ENCODE results near the gene WDR90.

Gene WDR90

DNA sequence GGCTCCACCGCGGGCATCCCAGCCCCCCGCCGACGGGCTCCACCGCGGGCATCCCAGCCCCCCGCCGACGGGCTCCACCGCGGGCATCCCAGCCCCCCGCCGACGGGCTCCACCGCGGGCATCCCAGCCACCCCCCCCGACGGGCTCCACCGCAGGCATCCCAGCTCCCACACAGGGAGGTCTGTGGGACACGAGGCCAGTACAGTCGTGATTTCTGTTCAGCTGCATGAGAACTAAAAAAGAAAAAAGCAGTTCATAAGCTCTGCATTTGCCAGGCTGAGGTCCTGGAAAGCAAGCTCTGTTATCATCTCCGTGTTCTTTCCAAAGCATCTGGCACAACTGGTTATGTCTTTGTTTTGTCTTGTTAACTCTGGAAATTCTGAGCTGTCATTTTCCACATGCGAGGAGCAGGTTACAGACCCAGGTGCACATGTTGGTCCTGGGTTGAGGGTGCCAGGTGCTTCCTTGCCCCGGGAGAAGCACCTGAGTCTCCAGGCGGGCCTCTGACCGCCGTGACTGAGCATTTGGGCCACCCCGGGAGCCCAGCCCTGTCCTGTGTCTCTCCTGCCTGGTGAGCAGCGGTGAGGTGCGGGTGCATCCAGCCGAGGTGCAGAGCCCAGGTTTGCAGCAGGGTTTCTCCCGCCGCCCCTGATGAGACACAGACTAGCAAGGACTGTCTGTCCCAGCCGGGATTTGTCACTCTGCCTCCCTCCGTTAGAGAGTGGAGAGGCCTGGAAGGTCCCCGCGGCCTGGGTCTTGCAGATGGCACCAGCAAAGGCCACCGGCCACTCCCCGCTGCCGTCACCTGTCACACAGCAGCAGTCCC lies 28.3 kb upstream of the WDR90 start:
- no peak for DNase-seq (ENCODE audit: insufficient read length, low spot score)
- TF ChIP-seq, protein P1, sequence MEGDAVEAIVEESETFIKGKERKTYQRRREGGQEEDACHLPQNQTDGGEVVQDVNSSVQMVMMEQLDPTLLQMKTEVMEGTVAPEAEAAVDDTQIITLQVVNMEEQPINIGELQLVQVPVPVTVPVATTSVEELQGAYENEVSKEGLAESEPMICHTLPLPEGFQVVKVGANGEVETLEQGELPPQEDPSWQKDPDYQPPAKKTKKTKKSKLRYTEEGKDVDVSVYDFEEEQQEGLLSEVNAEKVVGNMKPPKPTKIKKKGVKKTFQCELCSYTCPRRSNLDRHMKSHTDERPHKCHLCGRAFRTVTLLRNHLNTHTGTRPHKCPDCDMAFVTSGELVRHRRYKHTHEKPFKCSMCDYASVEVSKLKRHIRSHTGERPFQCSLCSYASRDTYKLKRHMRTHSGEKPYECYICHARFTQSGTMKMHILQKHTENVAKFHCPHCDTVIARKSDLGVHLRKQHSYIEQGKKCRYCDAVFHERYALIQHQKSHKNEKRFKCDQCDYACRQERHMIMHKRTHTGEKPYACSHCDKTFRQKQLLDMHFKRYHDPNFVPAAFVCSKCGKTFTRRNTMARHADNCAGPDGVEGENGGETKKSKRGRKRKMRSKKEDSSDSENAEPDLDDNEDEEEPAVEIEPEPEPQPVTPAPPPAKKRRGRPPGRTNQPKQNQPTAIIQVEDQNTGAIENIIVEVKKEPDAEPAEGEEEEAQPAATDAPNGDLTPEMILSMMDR (IDR thresholded peaks at IDR 0.05; ENCODE audit: insufficient read depth, missing control alignments) = no peak
- no peak for FAIRE-seq

DNA sequence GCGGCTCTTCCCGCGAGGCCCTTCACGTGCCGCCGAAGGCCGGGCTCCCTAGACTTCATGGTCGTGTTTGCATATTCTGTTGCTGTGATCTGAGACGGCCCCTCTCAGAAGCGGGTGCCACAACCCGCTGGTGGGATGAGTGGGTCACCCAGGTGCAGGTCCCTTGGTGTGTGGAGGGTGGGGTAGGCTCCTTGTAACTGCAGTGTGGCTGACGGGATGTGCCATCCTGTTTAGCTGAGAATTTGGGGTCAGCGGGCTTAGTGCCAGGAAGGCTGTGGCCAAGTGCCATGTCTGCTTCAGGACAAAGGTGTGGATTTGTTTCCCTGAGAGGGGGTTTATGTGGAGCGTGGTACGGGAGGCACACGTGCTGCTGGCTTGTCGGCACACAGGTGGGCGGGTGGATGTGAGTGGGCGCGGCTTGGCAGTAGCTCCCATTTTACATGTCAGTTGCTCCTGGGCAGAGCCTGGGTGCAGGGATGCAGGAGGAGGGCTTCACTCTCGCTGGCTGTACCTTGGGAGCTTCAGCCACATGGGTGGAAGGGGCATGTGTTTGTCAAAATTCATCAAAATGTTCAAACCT lies 27.5 kb upstream of the WDR90 start:
- DNase-seq (ENCODE audit: insufficient read length, low spot score) = no peak
- no peak for FAIRE-seq
- TF ChIP-seq, protein P1 (IDR thresholded peaks at IDR 0.05; ENCODE audit: insufficient read depth, missing control alignments) = no peak

DNA sequence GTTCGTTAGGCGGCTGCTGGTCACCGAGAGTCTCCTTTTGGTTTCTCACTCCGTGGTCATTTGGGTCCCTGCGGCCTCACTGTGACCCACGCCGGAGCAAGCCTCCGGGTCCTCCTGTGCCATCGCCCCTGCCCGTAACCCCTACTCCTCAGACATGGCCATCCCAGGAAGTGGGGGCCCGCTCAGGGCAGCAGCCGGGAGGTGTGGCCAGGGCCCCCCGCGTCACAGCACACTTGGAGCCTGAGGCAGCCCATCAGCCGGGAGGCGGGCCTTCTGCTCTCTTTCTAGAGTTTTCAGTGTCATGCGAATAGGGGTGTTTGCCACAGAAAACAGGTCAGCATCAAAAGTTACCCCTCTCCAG lies 26.3 kb upstream of the WDR90 start:
- DNase-seq (ENCODE audit: insufficient read length, low spot score) = no peak
- FAIRE-seq = no peak

DNA sequence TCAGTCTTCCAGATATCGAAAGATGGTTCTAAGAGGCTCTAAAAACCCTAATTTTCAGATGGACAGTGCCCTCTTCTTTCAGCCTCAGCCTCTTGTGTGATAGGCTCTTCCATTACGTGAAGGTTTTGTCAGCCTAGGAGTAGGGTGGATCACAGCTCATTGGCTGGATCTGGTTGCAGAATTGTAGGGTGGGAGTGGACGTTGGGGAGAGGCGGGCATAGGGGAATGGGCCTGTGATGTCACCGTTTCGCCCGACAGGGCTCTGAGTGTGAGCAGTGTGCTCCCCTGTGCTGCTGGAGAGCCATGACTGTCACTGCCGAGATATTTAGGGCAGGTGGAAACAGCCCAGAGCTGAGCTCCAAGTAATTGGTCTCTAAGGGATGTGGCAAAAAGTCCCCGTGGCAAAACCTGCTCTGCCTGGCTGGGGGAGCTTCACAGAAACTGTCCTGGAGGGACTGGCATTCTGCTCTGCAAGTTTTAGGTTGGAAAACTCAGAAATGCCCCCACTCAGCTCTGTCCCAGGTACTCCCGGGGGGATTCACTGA lies 24.6 kb upstream of the WDR90 start:
- FAIRE-seq = no peak
- TF ChIP-seq, protein P1 (IDR thresholded peaks at IDR 0.05; ENCODE audit: insufficient read depth, missing control alignments) = no peak
- no peak for DNase-seq (ENCODE audit: insufficient read length, low spot score)

More for the DNA sequence above, 26.3 kb upstream of the WDR90 start:
- TF ChIP-seq, protein P1 (IDR thresholded peaks at IDR 0.05; ENCODE audit: insufficient read depth, missing control alignments) = no peak

- DNase-seq (ENCODE audit: insufficient read length, low spot score) (no peak), FAIRE-seq (no peak)
- TF ChIP-seq, protein P1 (IDR thresholded peaks at IDR 0.05; ENCODE audit: insufficient read depth, missing control alignments) = no peak
Observed at GRCh38 chr16:625117-625976, 23.8 kb upstream of the WDR90 start.

GRCh38 chr16:625977-626765 lies 23.0 kb upstream of the WDR90 start:
- TF ChIP-seq, protein P1 (IDR thresholded peaks at IDR 0.05; ENCODE audit: insufficient read depth, missing control alignments) = no peak
- FAIRE-seq (no peak), DNase-seq (ENCODE audit: insufficient read length, low spot score) (no peak)

All from D721Med (cell line).